Astrocyte (in vitro differentiated cells and primary cell): Measurements from ENCODE around the gene GLP1R. TPM values are rescaled to one million over a fixed set of nuclear protein-coding genes. Genes with fewer than 3 reads are reported as not detected.

ENCODE experiments used
- DNase-seq: peaks from one replicate; pipeline ENCODE4 v3.0.0-alpha.2; 2010; ENCODE audit warnings: low read depth
- FAIRE-seq: peaks from 2 replicates; lab custom pipeline; 2011; peaks lifted over from hg19 to GRCh38; lab: Jason Lieb, UNC
- H2AFZ ChIP-seq: 2 replicates; pipeline ENCODE4 v1.6.0; 2012; ENCODE audit warnings: low read depth, low read length, inconsistent platforms
- H3K27ac ChIP-seq: 2 replicates; pipeline ENCODE4 v1.5.1; 2011; ENCODE audit warnings: low read depth, low read length, inconsistent platforms
- H3K27me3 ChIP-seq: 2 replicates; pipeline ENCODE4 v1.6.0; 2011; ENCODE audit warnings: low read length, inconsistent platforms; ENCODE audit not compliant: insufficient read depth
- H3K36me3 ChIP-seq: 2 replicates; pipeline ENCODE4 v1.5.1; 2011; ENCODE audit warnings: low read length, inconsistent platforms; ENCODE audit not compliant: insufficient read depth
- H3K4me1 ChIP-seq: 2 replicates; pipeline ENCODE4 v1.5.1; 2011; ENCODE audit warnings: low read length, inconsistent platforms; ENCODE audit not compliant: insufficient read depth
- H3K4me2 ChIP-seq: 2 replicates; pipeline ENCODE4 v1.6.0; 2012; ENCODE audit warnings: low read length, inconsistent platforms
- H3K4me3 ChIP-seq: 2 replicates; pipeline ENCODE4 v1.5.1; 2011; ENCODE audit warnings: low read depth, mild to moderate bottlenecking, low read length, inconsistent platforms; ENCODE audit not compliant: insufficient read depth
- H3K79me2 ChIP-seq: 2 replicates; pipeline ENCODE4 v1.6.0; 2012; ENCODE audit warnings: mild to moderate bottlenecking, low read length, inconsistent platforms; ENCODE audit not compliant: insufficient read depth
- H3K9ac ChIP-seq: 2 replicates; pipeline ENCODE4 v1.6.0; 2012; ENCODE audit warnings: mild to moderate bottlenecking, low read length, inconsistent platforms
- H3K9me3 ChIP-seq: 2 replicates; pipeline ENCODE4 v1.5.1; 2012; ENCODE audit warnings: low read depth, mild to moderate bottlenecking, low read length, inconsistent platforms; ENCODE audit not compliant: insufficient read depth
- H4K20me1 ChIP-seq: 2 replicates; pipeline ENCODE4 v1.6.0; 2012; ENCODE audit warnings: low read length, inconsistent platforms; ENCODE audit not compliant: insufficient read depth
- H3K27ac Mint-ChIP-seq: one replicate; pipeline ENCODE4 v1.8.0; 2021; ENCODE audit warnings: mild to moderate bottlenecking, mixed read lengths; ENCODE audit not compliant: unreplicated experiment
- H3K27me3 Mint-ChIP-seq: one replicate; pipeline ENCODE4 v1.8.0; 2021; ENCODE audit warnings: low read depth, mixed read lengths; ENCODE audit not compliant: unreplicated experiment
- H3K36me3 Mint-ChIP-seq: one replicate; pipeline ENCODE4 v1.8.0; 2021; ENCODE audit warnings: low read depth, mixed read lengths; ENCODE audit not compliant: unreplicated experiment
- H3K4me1 Mint-ChIP-seq: one replicate; pipeline ENCODE4 v1.8.0; 2021; ENCODE audit warnings: low read depth, mixed read lengths; ENCODE audit not compliant: unreplicated experiment
- H3K4me3 Mint-ChIP-seq: one replicate; pipeline ENCODE4 v1.8.0; 2021; ENCODE audit warnings: mild to moderate bottlenecking, moderate library complexity, mixed read lengths; ENCODE audit not compliant: unreplicated experiment
- H3K9me3 Mint-ChIP-seq: one replicate; pipeline ENCODE4 v1.8.0; 2021; ENCODE audit warnings: mild to moderate bottlenecking, mixed read lengths; ENCODE audit not compliant: unreplicated experiment
- CTCF ChIP-seq: IDR thresholded peaks from 2 replicates; pipeline ENCODE4 v1.5.1; 2011; ENCODE audit warnings: low read depth, mild to moderate bottlenecking, inconsistent platforms, low read length, moderate library complexity; ENCODE audit not compliant: insufficient read depth
- EZH2 ChIP-seq: IDR thresholded peaks from 2 replicates; pipeline ENCODE4 v1.6.1; 2012; ENCODE audit warnings: mild to moderate bottlenecking, low read length, inconsistent platforms; ENCODE audit not compliant: insufficient read depth
- total RNA-seq: library from RNA; stranded (reverse); gene quantifications from 2 replicates; pipeline ENCODE4 v1.2.1, GENCODE V29; 2021

Gene GLP1R
- total RNA-seq, 1 donor from 2014 or later: not detected

GRCh38 chr6:39053854-39054576 is 5.4 kb downstream of the GLP1R start:
- no peak overlapping the region for H3K27ac Mint-ChIP-seq
- H4K20me1 ChIP-seq: no peaks in the 10 kb centered on the region
- H3K9me3 ChIP-seq: no peaks in the 10 kb centered on the region
- H2AFZ ChIP-seq: no peak overlapping the region
- no peak overlapping the region for H3K4me3 ChIP-seq
- TF ChIP-seq CTCF: no peak
- no peak for TF ChIP-seq EZH2
- H3K36me3 Mint-ChIP-seq: no peaks in the 10 kb centered on the region
- H3K27me3 Mint-ChIP-seq: peaks cover 64% of the 10 kb centered on the region
- no peaks in the 10 kb centered on the region for H3K9me3 Mint-ChIP-seq
- no peaks in the 10 kb centered on the region for H3K27me3 ChIP-seq
- no peak for FAIRE-seq
- no peaks in the 10 kb centered on the region for H3K4me1 ChIP-seq
- no peak overlapping the region for H3K4me3 Mint-ChIP-seq
- no peak for DNase-seq
- H3K9ac ChIP-seq: no peak overlapping the region
- no peaks in the 10 kb centered on the region for H3K79me2 ChIP-seq
- no peak overlapping the region for H3K27ac ChIP-seq
- H3K4me2 ChIP-seq: no peak overlapping the region
- peaks cover 13% of the 10 kb centered on the region for H3K4me1 Mint-ChIP-seq
- no peaks in the 10 kb centered on the region for H3K36me3 ChIP-seq

GRCh38 chr6:39054577-39055142 is 6.1 kb downstream of the GLP1R start:
- Histone ChIP-seq H2AFZ (no peak overlapping the region), H3K9ac (no peak overlapping the region), H3K36me3 (no peaks in the 10 kb centered on the region), H3K9me3 (no peaks in the 10 kb centered on the region), H3K27ac (no peak overlapping the region), H3K4me1 (no peaks in the 10 kb centered on the region), H3K27me3 (no peaks in the 10 kb centered on the region), H4K20me1 (no peaks in the 10 kb centered on the region), H3K4me3 (no peak overlapping the region), H3K4me2 (no peak overlapping the region), H3K79me2 (no peaks in the 10 kb centered on the region)
- DNase-seq: no peak
- H3K36me3 Mint-ChIP-seq: no peaks in the 10 kb centered on the region
- no peak overlapping the region for H3K4me3 Mint-ChIP-seq
- no peak for FAIRE-seq
- H3K9me3 Mint-ChIP-seq: no peaks in the 10 kb centered on the region
- H3K27me3 Mint-ChIP-seq: peaks cover 57% of the 10 kb centered on the region
- H3K4me1 Mint-ChIP-seq: peaks cover 13% of the 10 kb centered on the region
- no peak for TF ChIP-seq CTCF
- no peak for TF ChIP-seq EZH2
- H3K27ac Mint-ChIP-seq: no peak overlapping the region

GRCh38 chr6:39055661-39056060 is 7.1 kb downstream of the GLP1R start:
- no peak for FAIRE-seq
- Mint-ChIP-seq H3K27ac (no peak overlapping the region), H3K4me1 (peaks cover 10% of the 10 kb centered on the region), H3K9me3 (no peaks in the 10 kb centered on the region), H3K36me3 (no peaks in the 10 kb centered on the region), H3K4me3 (no peak overlapping the region), H3K27me3 (peaks cover 58% of the 10 kb centered on the region)
- Histone ChIP-seq H3K9ac (no peak overlapping the region), H3K9me3 (no peaks in the 10 kb centered on the region), H3K27ac (no peak overlapping the region), H3K79me2 (no peaks in the 10 kb centered on the region), H3K4me1 (no peaks in the 10 kb centered on the region), H3K4me2 (no peak overlapping the region), H4K20me1 (no peaks in the 10 kb centered on the region), H3K4me3 (no peak overlapping the region), H3K27me3 (no peaks in the 10 kb centered on the region), H2AFZ (no peak overlapping the region), H3K36me3 (no peaks in the 10 kb centered on the region)
- no peak for TF ChIP-seq EZH2
- TF ChIP-seq CTCF: no peak
- no peak for DNase-seq
